ENCODE results near the gene SH3GLB2. TPM values are rescaled to one million over a fixed set of nuclear protein-coding genes. Genes with fewer than 3 reads are reported as not detected.

SH3GLB2 gene
- total and polyA plus RNA-seq, 2 of the 8 experiments (the other 6 are each of a cell fraction or from before 2014, with no cell fraction given): 52.7 to 79.9 TPM

- H2AK5ac ChIP-seq (ENCODE audit: low read depth, low read length): no peak overlapping the region
- no peak overlapping the region for H2BK15ac ChIP-seq (ENCODE audit: low read length)
- H4K91ac ChIP-seq (replicated peaks; ENCODE audit: insufficient read length, low read length): no peak overlapping the region
- POLR2A ChIA-PET (ENCODE audit: partially characterized antibody): interaction anchor here (0.9 kb wide), 1 partner anchor 24 kb away, joined by 3 read pairs; no protein-coding TSS in a partner anchor
- H2BK12ac ChIP-seq (ENCODE audit: low read depth, low read length): no peak overlapping the region
- no peak overlapping the region for H2AFZ ChIP-seq (ENCODE audit: low read length)
- peaks cover 8% of the 10 kb centered on the region for H3K23me2 ChIP-seq (ENCODE audit: low read depth, low read length)
- TF ChIP-seq TEAD4 (IDR thresholded peaks at IDR 0.05; ENCODE audit: low read depth, low read length) (no peak), RXRA (IDR thresholded peaks at IDR 0.05; ENCODE audit: insufficient read depth, low read depth, low read length) (no peak), JUN (IDR thresholded peaks at IDR 0.05; ENCODE audit: low read depth, low read length) (no peak), ZNF274 (IDR thresholded peaks at IDR 0.05; ENCODE audit: borderline replicate concordance, extremely low read depth, low read length) (no peak), CHD1 (IDR thresholded peaks at IDR 0.05; ENCODE audit: low read depth, low read length) (no peak), RAD21 (IDR thresholded peaks at IDR 0.05 in 1 of 2, conservative IDR thresholded peaks at IDR 0.05 in 1 of 2; ENCODE audit: low read depth in 2 of 2, low read length in 2 of 2) (no peak), TCF12 (IDR thresholded peaks at IDR 0.05; ENCODE audit: low read depth, low read length) (no peak), RBBP5 (IDR thresholded peaks at IDR 0.05; ENCODE audit: borderline replicate concordance, low read depth, low read length) (no peak), CBX8 (IDR thresholded peaks at IDR 0.05; ENCODE audit: borderline replicate concordance, low read depth, low read length) (no peak), EGR1 (IDR thresholded peaks at IDR 0.05; ENCODE audit: borderline replicate concordance, low read depth, low read length) (no peak)
- no peak overlapping the region for H3K4me3 ChIP-seq (ENCODE audit: extremely low read depth in 1 of 4, insufficient read depth in 2 of 4, low read depth in 3 of 4, low read length in 4 of 4)
- H3K56ac ChIP-seq (replicated peaks; ENCODE audit: insufficient read length, low read depth, low read length): no peak overlapping the region
- no peak overlapping the region for H2BK20ac ChIP-seq (ENCODE audit: low read length)
- FAIRE-seq: no peak
- no peak overlapping the region for H3K23ac ChIP-seq (ENCODE audit: insufficient read length)
- no peak overlapping the region for H3K27ac ChIP-seq (ENCODE audit: low read depth, low read length)
- peaks cover 2 to 10% (median 6%) of the 10 kb centered on the region in 4 experiments for H3K4me1 ChIP-seq (replicated peaks in 1 of 4; ENCODE audit: control insufficient read depth in 3 of 4, insufficient read depth in 4 of 4, low read length in 3 of 4)
- H3K14ac ChIP-seq (ENCODE audit: insufficient read length): no peak overlapping the region
- no peak overlapping the region for H3K4me2 ChIP-seq (ENCODE audit: insufficient read depth in 1 of 2, low read depth in 2 of 2, low read length in 2 of 2)
- no peak overlapping the region for H2BK120ac ChIP-seq (replicated peaks; ENCODE audit: low read depth, low read length)
- H3K79me2 ChIP-seq (ENCODE audit: control insufficient read depth in 1 of 2, insufficient read depth in 2 of 2, low read length in 2 of 2): peaks cover 5 to 20% of the 10 kb centered on the region in 2 experiments; a peak in 3 of 4 replicates
- H3K79me1 ChIP-seq (ENCODE audit: low read depth, low read length): peaks cover 5% of the 10 kb centered on the region
- H4K20me1 ChIP-seq (replicated peaks in 1 of 2; ENCODE audit: control insufficient read depth in 1 of 2, insufficient read depth in 2 of 2, low read length in 2 of 2): peaks cover 4 to 5% of the 10 kb centered on the region in 2 experiments
- no peaks in the 10 kb centered on the region for H3K27me3 ChIP-seq (replicated peaks in 1 of 4; ENCODE audit: control insufficient read depth in 3 of 4, extremely low read depth in 1 of 4, insufficient read depth in 3 of 4, low read length in 3 of 4)
- CTCF ChIA-PET (ENCODE audit: partially characterized antibody): interaction anchor here (1.4 kb wide), 1 partner anchor 10 kb away, joined by 3 read pairs; no protein-coding TSS in a partner anchor
- no peak overlapping the region for H3K4ac ChIP-seq (replicated peaks; ENCODE audit: insufficient read length, low read depth, low read length)
- no peak overlapping the region for H3K18ac ChIP-seq (ENCODE audit: extremely low read depth, low read length)
- 89% methylated on average over 10 of the region's 10 CpGs; no CpG with 5 or more reads in 1 of the 2 experiments for WGBS, 2 experiments (ENCODE audit: extremely low coverage in 1 of 2, insufficient coverage in 1 of 2, insufficient read length in 1 of 2, insufficient replicate concordance in 2 of 2, low coverage in 1 of 2, low lambda C conversion rate in 2 of 2, missing lambda C conversion rate in 1 of 2)
- H3K9ac ChIP-seq (replicated peaks in 1 of 4; ENCODE audit: extremely low read depth in 1 of 4, low read depth in 3 of 4, low read length in 3 of 4): no peak overlapping the region
- H4K8ac ChIP-seq (ENCODE audit: extremely low read depth, insufficient read depth, low read length): no peak overlapping the region
- no peak overlapping the region for H2BK5ac ChIP-seq (ENCODE audit: low read depth, low read length)
- H4K5ac ChIP-seq (ENCODE audit: insufficient read length, low read depth, low read length): no peak overlapping the region
- no peaks in the 10 kb centered on the region for H3K9me3 ChIP-seq (ENCODE audit: insufficient read depth in 2 of 2, low read depth in 1 of 2, low read length in 1 of 2)
- DNase-seq (ENCODE audit: low read depth in 1 of 2, low spot score in 2 of 2): no peak
- H3K36me3 ChIP-seq (ENCODE audit: control insufficient read depth in 2 of 4, insufficient read depth in 4 of 4, low read length in 3 of 4): no peaks in the 10 kb centered on the region
Measured at GRCh38 chr9:129077236-129077635, 49.1 kb upstream of the SH3GLB2 start.
